Measurements from ENCODE around the gene TSC22D1.
"Not testable (repeated sequence)": the region's sequence is repeated elsewhere in the genome, so short reads cannot be mapped to it uniquely, and the experiment has no call there.

The TSC22D1 gene

DNA sequence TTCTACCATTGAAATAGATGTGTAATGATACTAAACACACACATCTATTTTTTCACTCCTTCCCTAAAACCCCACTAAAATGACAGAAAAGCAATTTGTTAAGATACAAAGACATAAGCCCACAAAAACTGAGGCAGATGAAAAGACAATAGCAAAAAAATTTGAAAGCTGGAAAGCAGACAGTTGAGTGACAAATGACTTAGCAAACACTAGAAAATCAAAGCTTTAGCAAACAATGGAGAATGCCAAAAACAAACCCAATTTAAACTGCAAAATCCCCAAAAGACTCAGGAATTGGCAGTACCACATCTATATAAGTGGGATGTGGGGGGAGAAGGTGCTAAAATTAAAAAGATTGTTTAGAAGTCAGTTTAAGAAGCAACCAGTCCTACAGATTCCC, 9.5 kb downstream of the TSC22D1 start:
- no peak for DNase-seq

DNA sequence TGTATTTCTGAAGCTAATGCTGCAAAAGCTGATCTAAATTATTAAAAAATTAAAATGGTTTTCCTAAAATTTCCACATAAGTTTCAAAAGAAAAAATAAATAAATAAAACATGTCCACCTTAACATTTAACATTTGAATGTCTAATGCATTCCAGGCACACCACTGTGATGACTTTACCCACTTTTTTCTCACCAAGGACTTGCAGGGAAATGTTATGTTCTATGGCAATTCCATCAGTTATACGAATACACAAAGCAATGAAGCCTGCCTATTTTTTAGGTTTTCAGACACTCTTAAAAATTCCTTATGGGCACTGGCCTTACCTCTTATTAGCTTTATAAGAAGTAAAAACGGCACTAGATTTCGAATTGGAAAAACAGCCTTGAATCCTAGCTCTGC, 10.2 kb downstream of the TSC22D1 start:
- no peak for DNase-seq

DNA sequence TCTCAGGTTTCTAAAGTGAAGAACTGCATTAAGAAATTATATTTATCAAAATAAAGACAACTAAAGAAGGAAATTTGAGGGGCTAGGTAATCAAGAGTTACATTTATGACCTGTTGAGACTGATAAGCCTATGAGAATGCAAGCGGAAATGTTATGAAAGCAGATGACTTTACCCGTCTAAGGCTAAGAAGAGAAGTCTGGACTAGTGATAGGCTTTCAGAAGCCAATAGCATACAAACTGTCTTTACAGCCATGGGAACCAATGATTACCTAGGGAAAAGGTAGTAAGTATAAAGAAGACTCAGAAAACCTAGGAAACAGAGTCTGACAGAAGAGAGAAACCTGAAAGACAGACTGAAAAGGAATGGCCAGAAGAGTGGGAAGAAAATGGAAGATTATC, 11.2 kb downstream of the TSC22D1 start:
- DNase-seq: no peak

DNA sequence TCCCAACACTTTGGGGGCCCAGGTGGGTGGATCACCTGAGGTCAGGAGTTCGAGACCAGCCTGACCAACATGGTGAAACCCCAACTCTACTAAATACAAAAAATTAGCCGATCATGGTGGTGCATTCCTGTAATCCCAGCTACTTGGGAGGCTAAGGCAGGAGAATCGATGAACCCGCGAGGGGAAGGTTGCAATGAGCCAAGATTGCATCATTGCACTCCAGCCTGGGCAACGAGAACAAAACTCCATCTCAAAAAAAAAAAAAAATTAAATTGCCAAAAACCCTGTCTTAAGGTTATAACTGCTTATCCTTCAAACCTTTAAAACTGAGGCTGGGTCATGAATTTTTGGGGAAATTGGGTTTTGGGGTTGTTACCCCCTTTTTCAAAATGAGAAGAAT, 13.3 kb downstream of the TSC22D1 start:
- not testable (repeated sequence) for DNase-seq

DNA sequence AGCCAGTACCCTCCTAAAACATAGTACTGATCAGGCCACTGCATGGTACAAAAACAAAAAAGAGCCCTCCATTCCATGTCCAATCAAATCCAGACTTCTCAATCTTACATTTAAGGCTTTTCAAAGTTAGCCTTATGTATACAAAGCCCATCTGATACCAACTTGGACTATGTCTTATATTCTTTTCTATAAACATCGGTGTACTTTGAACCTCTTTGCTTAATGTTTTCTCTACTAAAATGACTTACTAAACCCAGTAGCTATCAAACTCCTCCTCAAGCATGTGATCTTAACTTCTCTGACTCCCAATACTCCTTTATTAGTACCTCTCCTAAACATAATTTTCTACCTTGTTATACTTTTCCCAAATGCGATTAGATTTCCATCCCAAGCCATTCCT, 14.8 kb downstream of the TSC22D1 start:
- no peak for DNase-seq

DNA sequence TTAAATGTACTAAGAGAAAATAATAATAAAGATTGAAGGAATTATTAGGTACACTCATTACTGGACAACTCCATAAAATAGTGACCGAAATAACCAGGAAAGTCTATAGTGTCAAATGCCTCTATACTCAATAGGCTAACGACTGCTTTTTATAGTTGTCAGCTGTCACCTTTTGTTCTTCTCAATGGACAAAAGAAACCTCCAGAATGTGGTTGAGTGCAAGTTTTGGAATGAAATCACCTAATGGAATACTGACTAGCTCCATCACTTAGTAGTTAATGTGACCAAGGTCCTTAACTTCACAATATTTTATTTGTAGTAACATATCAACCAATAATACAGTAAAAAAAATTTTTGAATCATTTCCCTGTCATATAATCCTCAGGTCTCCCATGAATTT, 18.1 kb downstream of the TSC22D1 start:
- no peak for DNase-seq

DNA sequence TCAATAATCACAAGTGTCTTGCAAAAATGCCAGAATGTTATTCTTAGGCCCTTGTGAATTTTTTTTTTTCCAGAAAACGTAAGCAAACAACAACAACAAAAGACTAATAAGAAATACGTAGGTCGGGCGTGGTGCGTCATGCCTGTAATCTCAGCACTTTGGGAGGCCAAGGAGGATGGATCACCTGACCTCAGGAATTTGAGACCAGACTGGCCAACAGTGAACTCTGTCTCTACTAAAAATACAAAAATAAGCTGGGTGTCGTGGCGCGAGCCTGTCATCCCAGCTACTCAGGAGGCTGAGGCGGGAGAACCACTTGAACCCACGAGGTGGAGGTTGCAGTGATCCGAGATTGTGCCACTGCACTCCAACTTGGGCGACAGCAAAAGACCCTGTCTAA, 20.9 kb downstream of the TSC22D1 start:
- no peak for DNase-seq

DNA sequence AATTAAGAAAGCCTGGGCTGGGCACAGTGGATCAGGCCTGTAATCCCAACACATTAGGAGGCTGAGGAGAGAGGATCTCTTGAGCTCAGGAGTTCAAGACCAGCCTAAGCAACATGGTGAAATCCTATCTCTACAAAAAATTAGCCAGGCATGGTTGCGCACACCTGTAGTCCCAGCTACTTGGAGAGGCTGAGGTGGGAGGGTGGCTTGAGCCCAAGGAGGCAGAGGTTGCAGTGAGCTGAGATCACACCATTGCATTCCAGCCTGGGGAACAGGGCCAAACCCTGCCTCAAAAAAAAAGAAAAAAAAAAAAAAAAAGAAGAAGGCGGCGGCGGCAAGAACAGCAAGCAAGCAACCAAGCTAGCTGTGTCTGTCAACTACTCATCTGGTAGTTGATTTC, 26.7 kb downstream of the TSC22D1 start:
- DNase-seq: no peak

DNA sequence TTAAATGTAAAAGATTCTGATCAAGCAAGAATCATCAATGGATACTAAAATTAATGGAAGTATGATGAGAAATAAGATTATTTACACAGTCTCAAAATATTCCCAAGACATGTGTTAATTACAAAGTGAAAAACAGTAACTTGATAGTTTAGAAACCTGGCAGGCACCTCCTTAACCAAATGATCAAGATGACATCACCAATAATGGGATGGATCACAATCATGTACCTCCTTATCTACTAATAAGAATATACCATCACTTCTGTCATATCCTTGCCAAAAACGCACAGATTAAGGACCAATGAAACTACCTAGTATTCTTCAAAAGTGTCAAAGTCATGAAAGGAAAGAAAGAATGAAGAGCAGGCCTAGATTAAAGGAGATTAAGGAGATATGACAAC, 30.0 kb downstream of the TSC22D1 start:
- DNase-seq: no peak

DNA sequence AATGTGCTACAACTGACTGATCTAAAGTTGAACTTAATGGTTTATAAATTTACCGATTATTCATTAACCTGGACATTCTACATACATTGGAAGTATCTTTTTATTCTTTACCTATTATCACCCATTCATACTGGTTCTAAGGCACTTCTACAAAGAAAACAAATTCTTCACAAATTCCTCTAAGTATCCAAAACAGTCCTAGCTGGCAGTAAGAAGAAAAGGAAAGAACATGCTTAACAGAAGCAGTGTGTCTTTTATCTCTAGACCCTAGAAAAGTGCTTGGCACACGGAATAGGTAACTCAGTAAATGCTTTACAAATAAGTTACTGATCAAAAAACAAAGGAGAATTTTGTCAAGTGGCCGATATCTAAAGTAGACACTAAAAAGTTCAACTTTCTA, 32.8 kb downstream of the TSC22D1 start:
- no peak for DNase-seq

DNA sequence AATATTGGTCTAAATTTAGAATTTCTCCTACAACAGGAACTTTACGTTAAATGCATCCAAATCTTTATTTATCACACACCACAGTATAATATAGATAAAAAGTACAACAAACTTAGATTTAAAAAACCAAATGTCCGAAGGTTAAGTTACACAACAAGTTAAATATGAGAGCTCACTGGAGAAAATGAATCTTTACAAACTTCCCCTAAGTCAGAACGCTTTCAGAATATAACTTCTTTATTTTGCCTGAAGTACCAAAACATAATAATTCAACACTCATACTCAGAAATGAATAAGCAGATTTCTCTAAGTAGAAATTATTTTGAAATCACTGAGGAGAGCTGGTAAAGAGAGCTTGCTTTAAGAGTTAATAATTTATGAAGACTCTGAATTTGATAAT, 33.8 kb downstream of the TSC22D1 start:
- DNase-seq: no peak

DNA sequence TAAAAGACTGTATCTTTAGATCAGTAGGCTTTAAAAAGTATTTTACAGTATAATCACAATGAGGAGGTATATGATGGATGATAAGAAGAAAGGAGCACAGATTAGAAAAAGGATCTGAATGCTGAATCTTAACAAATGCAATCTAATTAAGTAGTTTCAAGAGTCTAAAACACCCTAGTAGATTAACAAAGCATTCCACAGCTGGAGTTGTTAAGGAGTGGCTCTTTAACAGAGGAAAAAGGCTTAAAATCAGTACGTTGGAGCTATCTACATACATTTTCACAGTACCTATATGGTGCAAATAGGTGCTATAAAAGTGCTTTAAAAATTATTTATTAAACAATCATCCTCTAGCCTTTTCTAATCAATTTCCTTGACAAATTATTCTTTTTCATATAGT, 34.5 kb downstream of the TSC22D1 start:
- DNase-seq: no peak

DNA sequence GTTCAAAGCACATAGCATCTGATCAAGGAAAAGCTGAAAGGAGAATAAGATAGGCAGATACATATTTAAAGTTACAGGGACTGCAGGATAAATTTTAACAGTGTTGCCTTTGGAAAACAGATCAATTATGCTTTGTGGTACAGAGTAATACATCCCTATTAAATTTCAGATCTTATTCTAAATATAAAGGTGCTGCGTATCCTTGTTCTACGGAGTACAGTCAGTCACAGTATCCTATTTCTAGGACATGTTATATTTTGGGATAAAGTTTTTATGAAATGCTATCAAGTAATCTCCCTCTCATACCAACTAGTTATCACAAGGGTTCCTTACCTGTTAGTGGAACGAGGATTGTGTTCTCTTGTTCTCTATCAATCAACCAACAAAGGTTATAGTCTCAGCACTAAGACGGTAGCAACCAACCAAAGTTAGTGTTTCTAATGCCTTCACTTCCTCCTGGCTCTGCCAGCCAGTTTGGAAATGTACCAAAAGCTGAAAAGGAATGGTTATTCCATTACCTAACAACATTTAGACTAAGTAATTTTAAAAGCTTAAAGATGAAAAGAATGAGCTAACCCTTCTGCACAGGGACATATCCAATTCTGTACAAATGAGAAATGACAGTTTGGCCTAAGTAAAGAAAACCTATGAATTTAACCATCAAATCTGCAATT, 35.2 kb downstream of the TSC22D1 start:
- DNase-seq: no peak

DNA sequence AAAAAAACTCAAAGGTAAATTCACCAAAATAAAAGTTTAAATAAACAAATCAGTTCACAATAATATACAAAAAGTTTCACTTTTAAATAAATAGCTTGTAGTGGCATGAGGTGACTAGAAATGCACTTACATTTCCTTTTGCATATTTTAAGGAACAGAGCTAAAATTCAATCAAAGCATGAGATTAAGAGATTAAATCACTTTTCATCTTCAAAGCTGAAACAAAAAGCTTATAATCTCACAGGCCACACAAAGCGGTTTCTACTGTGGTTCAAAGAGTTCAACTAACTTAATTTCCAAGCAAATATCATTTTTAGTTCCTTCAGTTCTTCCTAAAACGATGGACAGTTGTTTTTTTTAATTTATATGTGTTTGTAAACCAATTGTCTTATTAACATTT, 38.9 kb downstream of the TSC22D1 start:
- DNase-seq: no peak

DNA sequence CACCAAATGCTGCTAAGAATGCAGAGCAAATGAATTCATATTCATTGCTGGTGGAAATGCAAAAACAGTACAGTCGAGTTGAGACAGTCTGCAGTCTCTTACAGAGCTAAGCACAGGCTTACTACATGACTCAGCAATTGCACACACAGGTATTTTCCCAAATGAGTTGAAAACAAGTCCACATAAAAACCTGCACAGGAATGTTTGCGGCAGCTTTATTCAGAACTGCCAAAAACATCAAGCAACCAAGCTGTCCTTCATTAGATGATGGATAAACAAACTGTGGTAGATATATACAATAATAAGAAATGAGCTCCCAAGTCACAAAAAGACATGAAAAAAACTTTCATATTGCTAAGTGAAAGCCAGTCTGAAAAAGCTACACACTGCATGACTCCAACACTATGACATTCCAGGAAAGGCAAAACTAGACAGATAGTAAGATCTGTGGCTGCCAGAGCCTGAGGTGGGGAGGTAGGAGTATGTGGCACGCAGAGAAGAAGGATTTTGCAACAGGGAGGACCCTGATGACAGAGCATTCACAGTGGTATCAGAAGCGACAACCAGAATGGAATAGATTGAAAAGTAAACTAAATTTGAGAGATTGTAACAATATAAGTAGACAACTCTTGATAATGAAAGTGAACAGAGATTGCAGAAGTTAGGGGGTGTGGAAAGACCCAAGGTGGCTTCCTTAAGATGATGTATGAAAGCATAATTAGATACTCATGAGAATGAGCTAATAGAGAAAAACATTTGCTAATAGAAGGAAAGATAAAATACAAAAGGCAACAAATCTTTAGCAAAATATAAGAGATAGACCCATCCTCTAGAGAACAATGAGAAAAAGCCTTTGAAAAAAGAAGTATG, 52.7 kb downstream of the TSC22D1 start:
- DNase-seq: no peak

DNA sequence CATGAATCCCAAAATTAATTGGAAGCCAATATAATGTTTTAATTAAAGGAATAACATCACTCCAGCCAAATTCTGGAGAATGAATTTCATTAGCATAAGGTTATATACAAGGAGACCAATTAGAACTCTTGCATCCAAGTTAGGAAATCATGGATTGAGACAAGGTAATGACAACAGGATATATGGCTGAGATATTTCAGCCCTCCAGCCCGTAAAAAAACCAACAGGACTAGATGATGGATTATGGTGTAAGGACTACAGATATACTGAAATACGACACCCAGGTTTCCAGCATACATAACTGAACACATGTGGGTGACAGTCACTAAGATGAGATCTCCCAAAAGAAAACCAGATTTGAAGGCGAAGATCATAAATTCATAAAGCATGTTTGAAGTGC, 56.5 kb downstream of the TSC22D1 start:
- no peak for DNase-seq

DNA sequence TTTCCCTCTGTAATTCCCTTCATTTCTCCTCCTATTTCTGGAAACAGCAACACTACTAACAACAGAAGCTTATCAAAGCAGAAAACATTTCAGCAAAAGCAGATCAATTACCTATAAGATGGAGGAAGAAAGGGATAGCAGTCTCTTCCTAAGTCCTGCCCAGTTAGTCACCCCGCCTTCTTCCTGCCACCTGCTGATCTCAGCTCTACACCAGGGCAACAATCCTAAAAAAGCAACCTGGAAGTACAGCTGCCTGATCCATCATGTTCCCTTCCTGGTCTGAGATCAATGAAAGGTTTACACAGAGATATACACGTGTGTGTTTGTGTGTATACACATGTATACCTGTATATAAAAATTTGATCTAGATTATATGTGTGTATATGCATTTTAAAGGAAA, 59.4 kb downstream of the TSC22D1 start:
- DNase-seq: no peak

DNA sequence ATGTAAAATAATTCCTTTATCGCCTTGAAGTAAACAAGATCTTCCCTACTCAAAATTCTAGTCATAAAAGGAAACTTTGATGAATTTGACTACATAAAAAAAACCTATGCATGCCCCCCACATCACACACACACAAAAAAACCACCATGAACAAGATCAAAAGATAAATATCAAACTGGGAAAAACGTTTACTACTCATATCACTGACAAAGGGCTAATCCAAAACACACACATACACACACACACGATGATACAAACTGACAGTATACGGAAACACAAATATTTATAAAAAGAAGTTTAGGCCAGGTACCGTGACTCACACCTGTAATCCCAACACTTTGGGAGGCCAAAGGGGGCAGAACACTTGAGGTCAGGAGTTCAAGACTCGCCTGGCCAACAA, 61.9 kb downstream of the TSC22D1 start:
- no peak for DNase-seq

DNA sequence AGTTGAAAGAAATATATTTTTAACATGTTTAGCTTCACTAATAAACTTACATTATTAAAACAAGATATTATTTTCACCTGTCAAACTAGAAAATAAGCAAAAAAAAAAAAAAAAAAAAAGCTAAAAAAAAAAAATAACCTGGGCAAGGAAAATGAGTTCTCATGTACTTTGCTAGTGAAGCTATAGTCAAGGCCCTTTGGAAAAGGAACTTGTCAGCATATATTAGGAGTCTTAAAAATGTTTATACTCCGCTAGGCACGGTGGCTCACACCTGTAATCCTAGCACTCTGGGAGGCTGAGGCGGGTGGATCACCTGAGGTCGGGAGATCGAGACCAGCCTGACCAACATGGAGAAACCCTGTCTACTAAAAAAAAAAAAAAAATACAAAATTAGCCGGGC, 66.3 kb downstream of the TSC22D1 start:
- DNase-seq: not testable (repeated sequence)

DNA sequence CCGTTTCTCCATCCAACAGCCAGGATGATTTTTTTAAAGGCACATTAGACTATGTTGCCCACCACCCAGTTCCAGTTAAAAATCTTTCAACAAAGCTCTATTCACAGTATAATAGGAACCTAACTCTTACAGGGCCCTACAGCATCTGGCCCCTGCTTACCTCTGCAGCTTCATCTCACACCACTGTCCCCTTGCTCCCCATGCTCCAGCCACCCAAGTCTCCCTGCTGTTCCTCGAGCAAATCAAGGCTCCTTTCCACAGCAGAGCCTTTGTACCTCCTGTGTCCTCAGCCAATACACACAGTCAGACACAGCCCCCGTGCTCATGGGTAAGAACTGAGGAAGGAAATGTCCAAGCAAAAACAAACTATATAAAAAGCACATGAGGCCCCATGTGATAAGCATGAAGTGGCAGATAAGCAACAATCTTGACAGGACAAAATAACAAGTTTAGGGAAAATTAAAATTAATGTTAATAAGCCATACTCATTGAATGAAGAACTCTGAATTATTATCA, 67.5 kb downstream of the TSC22D1 start:
- DNase-seq: no peak

DNA sequence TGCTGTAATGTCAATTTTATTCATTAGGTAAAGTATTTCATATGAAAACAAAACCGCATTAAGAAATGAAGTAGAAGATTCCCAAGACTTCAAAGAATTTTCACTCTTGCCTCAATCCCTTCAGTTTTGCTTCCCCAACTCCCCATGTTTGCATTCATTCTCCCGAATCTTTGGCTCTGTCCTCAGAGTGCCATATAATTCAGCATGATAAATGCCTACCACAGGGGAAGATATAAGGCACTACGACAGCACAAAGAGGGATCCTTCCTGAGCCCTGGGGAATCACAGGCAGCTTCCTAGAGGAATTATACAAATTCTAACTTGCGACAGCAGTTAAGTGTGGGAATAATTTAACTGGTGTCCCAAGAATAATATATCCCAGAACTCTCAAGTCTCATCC, 68.5 kb downstream of the TSC22D1 start:
- DNase-seq: no peak

DNA sequence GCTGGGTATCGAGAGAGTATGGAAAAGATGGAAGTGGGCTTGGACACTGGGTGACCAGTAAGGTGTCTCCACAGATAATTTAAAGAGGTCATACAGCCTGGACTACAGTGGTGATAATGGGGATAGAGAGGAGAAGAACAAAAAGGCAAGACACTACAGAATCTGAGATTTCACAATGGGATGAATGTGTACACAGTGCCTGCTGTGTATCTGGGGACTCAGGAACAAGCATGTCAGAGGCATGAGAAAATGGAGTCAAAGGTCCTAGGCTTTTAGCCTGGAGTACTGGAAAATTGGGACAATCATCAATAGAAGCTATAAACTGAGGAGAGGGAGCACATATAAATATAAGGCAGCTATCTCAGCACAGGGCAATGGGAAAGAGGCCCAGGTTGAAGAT, 69.4 kb downstream of the TSC22D1 start:
- no peak for DNase-seq

DNA sequence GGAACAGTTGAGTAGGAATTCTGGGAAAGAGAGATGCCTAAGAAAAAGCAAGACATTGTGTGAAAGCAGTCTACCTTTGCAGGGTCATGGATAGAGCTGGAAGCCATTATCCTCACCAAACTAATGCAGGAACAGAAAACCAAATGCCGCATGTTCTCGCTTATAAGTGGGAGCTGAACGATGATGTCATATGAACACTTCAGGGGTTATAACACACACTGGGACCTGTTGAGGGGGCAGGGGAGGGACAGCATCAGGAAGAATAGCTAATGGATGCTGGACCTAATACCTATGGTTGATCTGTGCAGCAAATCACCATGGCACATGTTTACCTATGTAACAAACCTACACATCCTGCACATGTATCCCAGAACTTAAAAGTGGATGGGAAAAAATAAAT, 69.9 kb downstream of the TSC22D1 start:
- DNase-seq: no peak

DNA sequence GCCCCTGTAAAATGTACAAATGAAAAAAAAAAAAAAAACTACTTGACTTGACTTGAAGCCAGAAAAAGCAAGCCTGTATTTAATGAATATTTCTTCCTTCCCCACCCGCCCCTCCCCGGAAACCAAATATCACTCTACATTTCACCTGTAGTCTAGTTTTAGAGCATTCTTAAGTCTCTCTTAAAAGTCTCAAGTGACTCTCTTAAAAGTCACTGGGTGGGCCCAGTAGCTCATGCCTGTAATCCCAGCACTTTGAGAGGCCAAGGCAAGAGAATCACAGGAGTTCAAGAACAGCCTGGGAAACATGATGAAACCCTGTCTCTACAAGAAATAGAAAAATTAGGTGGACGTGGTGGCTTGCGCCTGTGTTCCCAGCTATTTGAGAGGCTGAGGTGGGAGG, 72.0 kb downstream of the TSC22D1 start:
- no peak for DNase-seq

DNA sequence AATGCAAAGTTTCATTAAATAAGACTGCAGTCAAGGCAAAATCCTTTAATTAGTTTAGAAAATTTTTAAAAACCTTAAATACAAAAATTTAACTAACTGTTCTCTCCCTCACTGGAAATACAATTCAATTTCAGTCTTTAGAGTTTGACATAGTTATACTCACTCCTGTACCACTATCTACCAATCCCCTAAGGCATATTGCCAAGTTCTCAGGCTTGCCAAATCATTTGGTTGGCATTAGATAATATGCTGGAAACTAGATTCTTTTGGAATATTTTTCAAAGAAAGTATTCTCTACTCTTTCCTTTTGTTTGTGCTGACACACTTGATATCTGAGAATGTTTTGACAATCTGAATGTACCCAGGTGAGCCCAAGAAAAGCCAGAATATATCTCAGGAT, 77.2 kb downstream of the TSC22D1 start:
- DNase-seq: no peak

Measured in right hindlimb (tissue), 1 donor.